Urinary bladder (tissue), 4 donors: ENCODE data around the gene PPIA. TPM values are rescaled to one million over a fixed set of nuclear protein-coding genes. Genes with fewer than 3 reads are reported as not detected.
"Not testable (repeated sequence)": the region's sequence is repeated elsewhere in the genome, so short reads cannot be mapped to it uniquely, and the experiment has no call there.

ENCODE experiments used
- DNase-seq: peaks from one replicate; pipeline ENCODE4 v3.0.0-alpha.2; 2015; ENCODE audit errors: extremely low spot score
- H3K27ac ChIP-seq: one replicate; pipeline ENCODE4 v1.5.1; 2013; ENCODE audit warnings: low read depth, mild to moderate bottlenecking, moderate library complexity
- H3K36me3 ChIP-seq: one replicate; pipeline ENCODE4 v1.6.1; 2013; ENCODE audit warnings: mild to moderate bottlenecking, moderate library complexity; ENCODE audit not compliant: insufficient read depth
- H3K4me1 ChIP-seq: one replicate; pipeline ENCODE4 v1.6.1; 2013; ENCODE audit warnings: mild to moderate bottlenecking, moderate library complexity; ENCODE audit not compliant: insufficient read depth
- H3K4me3 ChIP-seq: one replicate; pipeline ENCODE4 v1.5.1; 2013; ENCODE audit warnings: low read depth, low read length
- WGBS: extraction: QIAGEN DNeasy Blood & Tissue Kit; methylation state at CpG from one replicate; pipeline ENCODE4 v1.1.7; 2013; 5-methylcytosine and 5-hydroxymethylcytosine counted together
- polyA plus RNA-seq: library from polyadenylated mRNA; stranded (reverse); fragments of 200-250 nt; gene quantifications from one replicate; pipeline ENCODE4 v1.2.3, GENCODE V29; 2013
- total RNA-seq: library from RNA; depleted of rRNA; stranded (reverse); fragments of >200 nt; gene quantifications from one replicate; pipeline ENCODE4 v1.2.3, GENCODE V29; 2014
- donor health status: healthy with polysubstance abuse.
- donor health status: healthy.

The PPIA gene
- total and polyA plus RNA-seq, 2 donors: 1,408 to 1,866 TPM

GRCh38 chr7:44803828-44804519 lies 7.5 kb downstream of the PPIA start:
- H3K36me3 ChIP-seq: not testable (repeated sequence)

DNA sequence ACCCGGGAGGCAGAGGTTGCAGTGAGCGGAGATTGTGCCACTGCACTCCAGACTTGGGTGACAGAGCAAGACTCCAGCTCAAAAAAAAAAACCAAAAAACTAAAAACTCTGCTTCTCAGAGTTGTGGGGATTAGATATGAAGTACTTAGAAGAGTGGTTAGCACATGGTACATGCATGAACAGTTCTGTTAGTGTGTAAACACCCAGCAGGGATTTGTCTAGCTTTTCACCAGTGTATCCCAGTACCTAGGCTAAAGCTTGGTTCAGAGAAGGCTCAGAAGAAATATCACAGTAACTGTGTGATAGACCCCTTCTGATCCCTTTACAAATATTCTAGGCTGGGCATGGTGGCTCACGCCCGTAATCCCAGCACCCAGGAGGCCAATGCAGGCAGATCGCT lies 9.5 kb downstream of the PPIA start:
- H3K36me3 ChIP-seq: peaks cover 8% of the 10 kb centered on the region
- H3K4me1 ChIP-seq: no peaks in the 10 kb centered on the region
- no peak overlapping the region for H3K4me3 ChIP-seq
- H3K27ac ChIP-seq: no peak overlapping the region
- DNase-seq: no peak
- 95% methylated on average over 5 of the region's 5 CpGs for WGBS

More at GRCh38 chr7:44803828-44804519, 7.5 kb downstream of the PPIA start:
- not testable (repeated sequence) for H3K27ac ChIP-seq, DNase-seq, H3K4me1 ChIP-seq, H3K4me3 ChIP-seq
- 91% methylated on average over 10 of the region's 10 CpGs for WGBS

DNA sequence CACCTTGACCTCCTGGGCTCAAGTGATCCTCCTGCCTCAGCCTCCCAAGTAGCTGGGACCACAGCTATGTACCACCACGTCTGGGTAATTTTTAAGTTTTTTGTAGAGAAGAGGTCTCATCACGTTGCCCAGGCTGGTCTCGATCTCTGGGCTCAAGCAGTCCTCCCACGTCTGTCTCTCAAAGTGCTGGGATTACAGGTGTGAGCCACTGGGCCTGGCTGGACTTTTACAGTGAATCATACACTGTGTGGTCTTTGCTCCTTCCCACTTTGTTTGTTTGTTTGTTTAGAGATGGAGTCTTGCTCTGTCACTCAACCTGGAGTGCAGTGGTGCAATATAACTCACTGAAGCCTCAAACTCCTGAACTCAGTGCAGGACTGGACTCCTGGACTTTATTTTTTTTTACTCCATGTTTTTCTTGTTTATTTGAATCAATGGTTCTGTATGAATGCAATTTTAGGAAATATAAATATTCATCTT lies 12.5 kb downstream of the PPIA start:
- DNase-seq: no peak
- H3K4me1 ChIP-seq: no peaks in the 10 kb centered on the region
- H3K4me3 ChIP-seq: no peak overlapping the region
- H3K36me3 ChIP-seq: peaks cover 2% of the 10 kb centered on the region
- 82% methylated on average over 4 of the region's 4 CpGs for WGBS
- H3K27ac ChIP-seq: no peak overlapping the region

- no peak for DNase-seq
- no peak overlapping the region for H3K27ac ChIP-seq
Measured at GRCh38 chr7:44811093-44811492, 14.6 kb downstream of the PPIA start.

DNA sequence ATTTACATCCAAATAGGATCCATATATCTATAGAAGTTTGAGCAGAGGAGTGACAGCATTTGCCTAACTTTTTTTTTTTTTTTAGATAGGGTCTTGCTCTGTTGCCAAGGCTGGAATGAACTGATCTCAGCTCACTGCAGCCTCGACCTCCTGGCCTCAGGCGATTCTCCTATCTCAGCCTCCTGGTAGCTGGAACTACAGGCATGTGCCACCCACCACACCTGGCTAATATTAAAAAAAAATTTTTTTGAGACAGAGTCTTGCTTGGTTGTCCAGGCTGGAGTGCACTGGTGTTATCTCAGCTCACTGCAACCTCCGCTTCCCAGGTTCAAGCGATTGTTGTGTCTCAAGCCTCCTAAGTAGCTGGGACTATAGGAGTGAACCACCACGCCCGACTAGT lies 15.1 kb downstream of the PPIA start:
- no peaks in the 10 kb centered on the region for H3K4me1 ChIP-seq
- H3K4me3 ChIP-seq: no peak overlapping the region
- H3K27ac ChIP-seq: no peak overlapping the region
- no peak for DNase-seq
- no peaks in the 10 kb centered on the region for H3K36me3 ChIP-seq
- 94% methylated on average over 6 of the region's 6 CpGs for WGBS

More at GRCh38 chr7:44811093-44811492, 14.6 kb downstream of the PPIA start:
- H3K36me3 ChIP-seq: no peaks in the 10 kb centered on the region
- H3K4me1 ChIP-seq: no peaks in the 10 kb centered on the region
- H3K4me3 ChIP-seq: no peak overlapping the region

GRCh38 chr7:44814919-44815318 lies 18.4 kb downstream of the PPIA start:
- 91% methylated on average over 2 of the region's 2 CpGs for whole genome bisulfite sequencing
- H3K36me3 ChIP-seq: no peaks in the 10 kb centered on the region
- no peak overlapping the region for H3K27ac ChIP-seq
- H3K4me3 ChIP-seq: no peak overlapping the region
- no peaks in the 10 kb centered on the region for H3K4me1 ChIP-seq
- no peak for DNase-seq

DNA sequence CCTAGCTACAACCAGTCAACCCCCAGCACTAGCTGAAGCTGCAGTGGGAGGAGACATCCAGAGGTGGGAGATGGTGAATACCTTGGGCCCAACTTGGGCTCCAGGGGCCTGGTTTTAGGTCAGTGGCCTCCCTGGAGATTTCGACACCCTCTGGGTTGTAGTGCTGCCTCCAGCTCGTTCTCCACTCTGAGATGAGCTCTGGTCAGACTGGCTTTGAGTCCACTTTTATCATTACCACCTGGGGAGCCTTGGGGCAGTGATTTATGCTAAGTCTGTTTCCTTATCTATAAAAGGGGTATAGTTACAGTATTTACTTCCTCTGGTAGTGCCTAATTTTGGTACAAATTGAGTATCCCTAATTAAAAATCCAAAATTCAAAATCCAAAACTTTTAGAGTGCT lies 22.8 kb downstream of the PPIA start:
- Histone ChIP-seq H3K4me1 (no peaks in the 10 kb centered on the region), H3K27ac (no peak overlapping the region), H3K36me3 (no peaks in the 10 kb centered on the region), H3K4me3 (no peak overlapping the region)
- DNase-seq: no peak
- WGBS: 69% methylated on average over 2 of the region's 2 CpGs

GRCh38 chr7:44823255-44823781 lies 26.8 kb downstream of the PPIA start:
- Histone ChIP-seq H3K4me3 (no peak overlapping the region), H3K27ac (no peak overlapping the region), H3K4me1 (no peaks in the 10 kb centered on the region), H3K36me3 (peaks cover 1% of the 10 kb centered on the region)
- DNase-seq: no peak
- WGBS: 78% methylated on average over 5 of the region's 5 CpGs

DNA sequence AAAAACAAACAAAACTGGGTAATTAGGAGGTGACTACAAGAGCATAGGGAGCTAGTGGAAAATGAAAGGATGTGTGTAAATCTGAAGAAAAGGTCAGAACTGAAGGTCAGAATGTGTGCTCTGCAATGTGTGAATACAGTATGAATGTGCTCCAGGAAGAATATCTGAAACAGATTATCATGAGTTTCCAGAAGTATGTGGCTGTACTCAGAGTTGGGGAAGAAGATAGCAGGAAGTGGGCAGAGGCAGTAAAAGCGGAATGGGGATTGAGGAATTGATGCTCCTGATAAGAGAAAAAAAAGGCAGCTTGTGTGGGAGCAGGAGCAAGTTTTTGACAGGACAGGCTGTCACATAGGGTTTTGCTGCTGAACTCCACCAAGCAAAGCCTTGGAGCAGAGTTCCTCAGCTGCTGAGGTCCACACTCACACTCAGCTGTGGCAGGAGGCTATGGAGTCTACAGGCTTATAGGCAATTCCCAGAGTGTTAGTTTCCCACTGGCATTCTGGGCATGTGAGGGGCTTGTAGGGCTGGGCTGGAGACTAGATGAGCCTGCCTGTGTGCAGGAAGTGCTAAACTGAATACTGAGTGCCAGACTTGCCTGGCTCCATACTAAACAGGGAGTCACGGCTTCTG lies 28.5 kb downstream of the PPIA start:
- peaks cover 1% of the 10 kb centered on the region for H3K36me3 ChIP-seq
- H3K4me3 ChIP-seq: no peak overlapping the region
- no peak overlapping the region for H3K27ac ChIP-seq
- 66% methylated on average over 2 of the region's 2 CpGs for WGBS
- H3K4me1 ChIP-seq: no peaks in the 10 kb centered on the region
- DNase-seq: no peak

GRCh38 chr7:44827567-44827966 lies 31.1 kb downstream of the PPIA start:
- Histone ChIP-seq H3K4me3 (no peak overlapping the region), H3K4me1 (no peaks in the 10 kb centered on the region), H3K36me3 (peaks cover 1% of the 10 kb centered on the region), H3K27ac (no peak overlapping the region)
- WGBS: 78% methylated on average over 3 of the region's 3 CpGs
- DNase-seq: no peak

GRCh38 chr7:44838751-44839150 lies 42.3 kb downstream of the PPIA start:
- Histone ChIP-seq H3K4me3 (no peak overlapping the region), H3K36me3 (peaks cover 1% of the 10 kb centered on the region), H3K27ac (no peak overlapping the region), H3K4me1 (no peaks in the 10 kb centered on the region)
- WGBS: 41% methylated on average over 2 of the region's 2 CpGs
- no peak for DNase-seq

GRCh38 chr7:44842675-44843074 lies 46.2 kb downstream of the PPIA start:
- not testable (repeated sequence) for H3K4me3 ChIP-seq, H3K27ac ChIP-seq, H3K4me1 ChIP-seq, DNase-seq, H3K36me3 ChIP-seq
- 72% methylated on average over 8 of the region's 8 CpGs for WGBS

GRCh38 chr7:44843440-44843839 lies 47.0 kb downstream of the PPIA start:
- DNase-seq, H3K36me3 ChIP-seq, H3K27ac ChIP-seq, H3K4me1 ChIP-seq, H3K4me3 ChIP-seq: not testable (repeated sequence)
- WGBS: 99% methylated on average over 5 of the region's 5 CpGs

DNA sequence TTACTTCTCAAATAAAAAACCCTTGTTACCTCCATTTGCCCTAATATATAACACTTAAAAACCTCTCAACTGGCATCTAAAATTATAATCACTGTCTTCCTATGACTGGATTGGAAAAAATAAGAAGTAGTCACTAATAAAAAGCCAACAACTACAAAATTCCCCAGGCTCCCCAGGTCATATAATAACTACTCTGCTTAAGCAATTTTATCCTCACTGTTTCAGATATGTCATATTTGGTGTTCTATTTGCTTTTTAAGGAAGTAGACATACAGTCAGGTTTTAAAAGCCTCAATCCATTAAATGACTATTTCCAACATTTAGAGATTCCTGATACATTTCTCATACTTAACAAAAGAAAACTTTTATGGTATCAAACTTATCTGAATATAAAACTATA lies 49.0 kb downstream of the PPIA start:
- H3K4me1 ChIP-seq: no peaks in the 10 kb centered on the region
- H3K27ac ChIP-seq: no peak overlapping the region
- H3K36me3 ChIP-seq: no peaks in the 10 kb centered on the region
- H3K4me3 ChIP-seq: no peak overlapping the region
- DNase-seq: no peak
